ENCODE results near the gene A3GALT2.

A3GALT2 gene

GRCh38 chr1:33302325-33302724, 18.6 kb downstream of the A3GALT2 start:
- no peak overlapping the region for H3K4me3 ChIP-seq (ENCODE audit: low read depth, low read length)
- TF ChIP-seq CTCF (IDR thresholded peaks at IDR 0.05; ENCODE audit: control insufficient read depth, extremely low read depth, insufficient read depth) = no peak
- DNase-seq (ENCODE audit: low read depth) = no peak

- no peak for DNase-seq (ENCODE audit: low read depth)
- TF ChIP-seq CTCF (IDR thresholded peaks at IDR 0.05; ENCODE audit: control insufficient read depth, extremely low read depth, insufficient read depth) = no peak
Measured at GRCh38 chr1:33301273-33301984, 19.5 kb downstream of the A3GALT2 start.

GRCh38 chr1:33300673-33301072, 20.2 kb downstream of the A3GALT2 start:
- DNase-seq (ENCODE audit: low read depth) = peak; percentile 36
- H3K4me3 ChIP-seq (ENCODE audit: low read depth, low read length) = no peak overlapping the region
- TF ChIP-seq CTCF (IDR thresholded peaks at IDR 0.05; ENCODE audit: control insufficient read depth, extremely low read depth, insufficient read depth) = no peak

More at GRCh38 chr1:33301273-33301984, 19.5 kb downstream of the A3GALT2 start:
- H3K4me3 ChIP-seq (ENCODE audit: low read depth, low read length) = no peak overlapping the region

- TF ChIP-seq CTCF (IDR thresholded peaks at IDR 0.05; ENCODE audit: control insufficient read depth, extremely low read depth, insufficient read depth) = no peak
- no peak for DNase-seq (ENCODE audit: low read depth)
- no peak overlapping the region for H3K4me3 ChIP-seq (ENCODE audit: low read depth, low read length)
Measured at GRCh38 chr1:33299461-33300155, 21.3 kb downstream of the A3GALT2 start.

GRCh38 chr1:33298623-33299277, 22.1 kb downstream of the A3GALT2 start:
- TF ChIP-seq CTCF (IDR thresholded peaks at IDR 0.05; ENCODE audit: control insufficient read depth, extremely low read depth, insufficient read depth) = peak; percentile 70
- H3K4me3 ChIP-seq (ENCODE audit: low read depth, low read length) = no peak overlapping the region
- DNase-seq (ENCODE audit: low read depth) = peak; percentile 17

- TF ChIP-seq CTCF (IDR thresholded peaks at IDR 0.05; ENCODE audit: control insufficient read depth, extremely low read depth, insufficient read depth) = no peak
- no peak overlapping the region for H3K4me3 ChIP-seq (ENCODE audit: low read depth, low read length)
- DNase-seq (ENCODE audit: low read depth) = no peak
Measured at GRCh38 chr1:33297911-33298622, 22.8 kb downstream of the A3GALT2 start.

All from LNCaP clone FGC (cell line).